Neural cell (in vitro differentiated cells): ENCODE data around the gene CUX1. TPM values are rescaled to one million over a fixed set of nuclear protein-coding genes. Genes with fewer than 3 reads are reported as not detected.

Experiments
- H2AFZ ChIP-seq: fragments of 200-600, 300-800 bp; sonication (generic), shearing (Covaris generic); 2 replicates; pipeline ENCODE4 v1.6.0; 2014; ENCODE audit warnings: low read depth, mild to moderate bottlenecking, antibody characterized with exemption, low read length, moderate library complexity
- H3F3A ChIP-seq: fragments of 200-600 bp; shearing (Covaris generic); 2 replicates; pipeline ENCODE4 v1.6.1; 2016; ENCODE audit warnings: mild to moderate bottlenecking, moderate library complexity, mixed read lengths, antibody characterized with exemption, low read length; ENCODE audit not compliant: insufficient read depth, poor library complexity, severe bottlenecking
- H3K27ac ChIP-seq: fragments of 200-600, 300-800 bp; sonication (generic), shearing (Covaris generic); 2 replicates; pipeline ENCODE4 v1.5.1; 2014; ENCODE audit warnings: mild to moderate bottlenecking, low read length, moderate library complexity
- H3K27me3 ChIP-seq: fragments of 300-800, 200-600 bp; sonication (generic), shearing (Covaris generic); 2 replicates; pipeline ENCODE4 v1.6.0; 2014; ENCODE audit warnings: mild to moderate bottlenecking, low read depth, low read length, moderate library complexity; ENCODE audit not compliant: insufficient read depth
- H3K36me3 ChIP-seq: fragments of 300-800, 200-600 bp; sonication (generic), shearing (Covaris generic); 2 replicates; pipeline ENCODE4 v1.5.1; 2014; ENCODE audit warnings: mild to moderate bottlenecking, antibody characterized with exemption, low read length, moderate library complexity; ENCODE audit not compliant: insufficient read depth
- H3K4me2 ChIP-seq: fragments of 300-800, 200-600 bp; sonication (generic), shearing (Covaris generic); 2 replicates; pipeline ENCODE4 v1.6.0; 2014; ENCODE audit warnings: mild to moderate bottlenecking, low read length
- H3K4me3 ChIP-seq: fragments of 300-800, 200-600 bp; sonication (generic), shearing (Covaris generic); 2 replicates; pipeline ENCODE4 v1.5.1; 2014; ENCODE audit warnings: mild to moderate bottlenecking, low read length, moderate library complexity
- H3K79me2 ChIP-seq: fragments of 200-600 bp; shearing (Covaris generic); replicated peaks from 2 replicates; pipeline ENCODE4 v1.6.0; 2014; ENCODE audit warnings: mild to moderate bottlenecking, low read length, moderate library complexity; ENCODE audit not compliant: insufficient read depth
- H3K9ac ChIP-seq: fragments of 300-800, 200-600 bp; sonication (generic), shearing (Covaris generic); 2 replicates; pipeline ENCODE4 v1.6.1; 2016; ENCODE audit warnings: mild to moderate bottlenecking, low read length, mixed read lengths
- H3K9me2 ChIP-seq: fragments of 200-600 bp; shearing (Covaris generic); 2 replicates; pipeline ENCODE4 v1.6.1; 2016; ENCODE audit warnings: mild to moderate bottlenecking, low read length, mixed read lengths; ENCODE audit not compliant: insufficient read depth
- H3K9me3 ChIP-seq: fragments of 200-600, 300-800 bp; sonication (generic), shearing (Covaris generic); 2 replicates; pipeline ENCODE4 v1.6.1; 2016; ENCODE audit warnings: mild to moderate bottlenecking, mixed run types, low read length, moderate library complexity, mixed read lengths
- H4K20me1 ChIP-seq: fragments of 200-600 bp; shearing (Covaris generic); 2 replicates; pipeline ENCODE4 v1.6.1; 2016; ENCODE audit warnings: mild to moderate bottlenecking, mixed run types; ENCODE audit not compliant: insufficient read depth
- EP300 ChIP-seq: fragments of 450-650 bp; conservative IDR thresholded peaks from 2 replicates; pipeline ENCODE4 v1.6.1; 2014; ENCODE audit warnings: antibody characterized with exemption, mild to moderate bottlenecking, moderate library complexity; ENCODE audit not compliant: poor library complexity, severe bottlenecking
- EZH2 ChIP-seq: fragments of 200-600, 300-800 bp; shearing (Covaris generic), sonication (generic); IDR thresholded peaks from 2 replicates; pipeline ENCODE4 v1.6.1; 2014; ENCODE audit warnings: antibody characterized with exemption, low read length, borderline replicate concordance, mild to moderate bottlenecking; ENCODE audit not compliant: insufficient read depth, poor library complexity, severe bottlenecking
- MXI1 ChIP-seq: fragments of 450-650 bp; conservative IDR thresholded peaks from 2 replicates; pipeline ENCODE4 v1.6.1; 2014; ENCODE audit warnings: antibody characterized with exemption, mild to moderate bottlenecking; ENCODE audit not compliant: poor library complexity, severe bottlenecking
- POLR2AphosphoS5 ChIP-seq: IDR thresholded peaks from 2 replicates; pipeline ENCODE4 v1.6.1; 2012
- RAD21 ChIP-seq: fragments of 450-650 bp; conservative IDR thresholded peaks from 2 replicates; pipeline ENCODE4 v1.6.1; 2014; ENCODE audit warnings: antibody characterized with exemption, mild to moderate bottlenecking, moderate library complexity
- SMC3 ChIP-seq: fragments of 450-650 bp; conservative IDR thresholded peaks from 2 replicates; pipeline ENCODE4 v1.6.1; 2014; ENCODE audit warnings: antibody characterized with exemption, mild to moderate bottlenecking, moderate library complexity; ENCODE audit not compliant: poor library complexity
- TAF1 ChIP-seq: IDR thresholded peaks from 2 replicates; pipeline ENCODE4 v1.6.1; 2012; ENCODE audit warnings: low read depth
- polyA plus RNA-seq: library from polyadenylated mRNA; depleted of rRNA; stranded (reverse); fragments of >200 nt; gene quantifications from 2 replicates; pipeline ENCODE4 v1.2.3, GENCODE V29; 2014
- TF ChIP-seq, protein P1 (sequence below): IDR thresholded peaks from 2 replicates; pipeline ENCODE4 v1.6.1; 2012; ENCODE audit warnings: borderline replicate concordance
- TF ChIP-seq, protein P2 (sequence below): fragments of 450-650 bp; IDR thresholded peaks from 2 replicates; pipeline ENCODE4 v1.5.1; 2014; ENCODE audit warnings: antibody characterized with exemption, mild to moderate bottlenecking, moderate library complexity; ENCODE audit not compliant: poor library complexity, severe bottlenecking

The CUX1 gene
- polyA plus RNA-seq, 1 donor from 2014 or later, result 26.6 TPM

DNA sequence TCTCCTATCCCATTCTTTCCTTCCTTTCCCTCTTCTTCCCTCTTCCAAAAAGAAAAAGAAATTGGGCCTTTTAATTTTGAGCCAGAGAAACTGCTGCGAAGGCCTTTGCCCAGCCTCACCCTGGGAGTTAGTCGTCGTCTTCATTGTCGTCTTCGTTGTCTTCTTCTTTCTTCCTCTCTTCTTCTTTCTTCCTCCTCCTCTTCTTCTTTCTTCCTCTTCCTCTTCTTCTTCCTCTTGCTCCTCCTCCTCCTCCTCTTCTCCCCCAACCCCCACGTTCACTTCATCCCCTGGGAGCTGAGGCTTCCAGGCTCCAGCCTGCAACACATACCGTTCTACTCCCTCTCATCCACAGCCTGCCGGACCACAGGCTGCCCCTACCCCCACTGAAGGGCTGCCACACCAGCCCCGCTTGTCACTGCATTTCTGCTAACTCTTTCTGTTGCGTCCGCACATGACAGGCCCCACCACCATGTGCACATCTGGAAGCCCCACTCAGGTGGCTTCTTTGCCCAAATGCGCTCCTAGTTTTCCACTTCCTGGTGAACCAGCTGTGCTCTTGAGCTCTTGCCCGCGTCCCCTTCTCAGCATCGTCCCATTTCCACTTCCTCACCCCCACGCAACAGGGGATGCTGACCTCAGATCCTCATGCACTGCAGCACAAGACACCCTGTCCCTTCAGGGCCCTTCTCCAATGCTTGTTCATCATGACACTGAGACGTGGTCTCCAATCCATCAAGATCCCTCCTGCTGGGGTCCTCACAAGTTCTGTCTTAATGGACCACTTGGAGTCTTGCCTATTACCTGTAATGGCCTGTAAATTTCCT lies 374.3 kb downstream of the CUX1 start (continued):
- no peak for TF ChIP-seq SMC3

DNA sequence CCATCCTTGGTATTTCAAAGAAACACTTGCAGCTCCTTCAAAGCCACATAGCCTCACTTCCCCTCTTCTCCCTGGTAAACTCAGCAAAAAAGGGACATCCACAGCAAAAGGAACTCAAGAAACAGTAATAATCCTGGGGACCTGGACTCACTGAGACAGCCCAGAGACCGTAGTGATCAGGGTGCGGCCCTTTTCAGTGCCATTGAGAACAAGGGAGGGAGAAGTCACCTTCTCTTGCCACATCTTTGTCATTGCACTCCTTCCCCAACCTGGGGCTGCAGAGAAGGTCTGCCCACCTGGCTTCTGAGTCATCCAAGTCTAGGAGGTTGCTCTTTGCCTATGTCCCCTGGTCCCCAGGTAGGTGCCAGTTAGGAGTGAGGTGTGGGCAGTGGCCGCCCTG lies 375.4 kb downstream of the CUX1 start:
- no peak overlapping the region for H3K27ac ChIP-seq

DNA sequence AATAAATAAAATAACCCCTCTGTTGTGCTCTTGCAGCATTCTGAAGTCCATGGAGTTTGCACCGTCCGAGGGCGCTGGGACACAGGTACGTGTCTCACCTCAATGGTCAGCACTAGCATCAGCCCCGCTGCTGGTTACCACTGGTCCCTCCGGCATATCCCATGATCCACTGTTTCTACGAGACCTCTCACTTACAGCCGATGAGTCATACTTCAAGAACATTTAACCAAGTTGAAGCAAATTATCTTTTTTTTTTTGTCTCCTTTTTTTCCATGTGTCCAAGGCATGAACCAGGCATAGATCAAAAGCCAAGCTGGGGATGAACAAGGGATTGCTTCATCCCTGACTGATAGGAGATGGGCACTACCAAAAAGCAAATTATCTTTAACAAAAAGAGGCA lies 376.4 kb downstream of the CUX1 start:
- Histone ChIP-seq H3K79me2 (no peaks in the 10 kb centered on the region), H3K9me2 (no peaks in the 10 kb centered on the region), H3F3A (no peaks in the 10 kb centered on the region), H2AFZ (no peak overlapping the region), H4K20me1 (no peaks in the 10 kb centered on the region), H3K27me3 (no peaks in the 10 kb centered on the region), H3K9me3 (no peaks in the 10 kb centered on the region), H3K4me3 (no peak overlapping the region), H3K27ac (no peak overlapping the region), H3K9ac (no peak overlapping the region), H3K4me2 (no peak overlapping the region), H3K36me3 (no peaks in the 10 kb centered on the region)
- no peak for TF ChIP-seq MXI1
- TF ChIP-seq EZH2, result no peak
- no peak for TF ChIP-seq POLR2AphosphoS5
- TF ChIP-seq, protein P1, sequence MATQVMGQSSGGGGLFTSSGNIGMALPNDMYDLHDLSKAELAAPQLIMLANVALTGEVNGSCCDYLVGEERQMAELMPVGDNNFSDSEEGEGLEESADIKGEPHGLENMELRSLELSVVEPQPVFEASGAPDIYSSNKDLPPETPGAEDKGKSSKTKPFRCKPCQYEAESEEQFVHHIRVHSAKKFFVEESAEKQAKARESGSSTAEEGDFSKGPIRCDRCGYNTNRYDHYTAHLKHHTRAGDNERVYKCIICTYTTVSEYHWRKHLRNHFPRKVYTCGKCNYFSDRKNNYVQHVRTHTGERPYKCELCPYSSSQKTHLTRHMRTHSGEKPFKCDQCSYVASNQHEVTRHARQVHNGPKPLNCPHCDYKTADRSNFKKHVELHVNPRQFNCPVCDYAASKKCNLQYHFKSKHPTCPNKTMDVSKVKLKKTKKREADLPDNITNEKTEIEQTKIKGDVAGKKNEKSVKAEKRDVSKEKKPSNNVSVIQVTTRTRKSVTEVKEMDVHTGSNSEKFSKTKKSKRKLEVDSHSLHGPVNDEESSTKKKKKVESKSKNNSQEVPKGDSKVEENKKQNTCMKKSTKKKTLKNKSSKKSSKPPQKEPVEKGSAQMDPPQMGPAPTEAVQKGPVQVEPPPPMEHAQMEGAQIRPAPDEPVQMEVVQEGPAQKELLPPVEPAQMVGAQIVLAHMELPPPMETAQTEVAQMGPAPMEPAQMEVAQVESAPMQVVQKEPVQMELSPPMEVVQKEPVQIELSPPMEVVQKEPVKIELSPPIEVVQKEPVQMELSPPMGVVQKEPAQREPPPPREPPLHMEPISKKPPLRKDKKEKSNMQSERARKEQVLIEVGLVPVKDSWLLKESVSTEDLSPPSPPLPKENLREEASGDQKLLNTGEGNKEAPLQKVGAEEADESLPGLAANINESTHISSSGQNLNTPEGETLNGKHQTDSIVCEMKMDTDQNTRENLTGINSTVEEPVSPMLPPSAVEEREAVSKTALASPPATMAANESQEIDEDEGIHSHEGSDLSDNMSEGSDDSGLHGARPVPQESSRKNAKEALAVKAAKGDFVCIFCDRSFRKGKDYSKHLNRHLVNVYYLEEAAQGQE, result no peak
- TF ChIP-seq TAF1, result no peak

More for the DNA sequence above, 375.4 kb downstream of the CUX1 start:
- no peak overlapping the region for H3K9ac ChIP-seq
- H3K79me2 ChIP-seq, result no peaks in the 10 kb centered on the region
- H3K9me3 ChIP-seq, result no peaks in the 10 kb centered on the region
- no peak overlapping the region for H2AFZ ChIP-seq
- H3F3A ChIP-seq, result no peaks in the 10 kb centered on the region
- H3K9me2 ChIP-seq, result no peaks in the 10 kb centered on the region
- no peaks in the 10 kb centered on the region for H4K20me1 ChIP-seq
- no peaks in the 10 kb centered on the region for H3K27me3 ChIP-seq
- TF ChIP-seq POLR2AphosphoS5 (no peak), SMC3 (no peak), EP300 (no peak), MXI1 (no peak), EZH2 (no peak), RAD21 (no peak), TAF1 (no peak)
- TF ChIP-seq, protein P2, sequence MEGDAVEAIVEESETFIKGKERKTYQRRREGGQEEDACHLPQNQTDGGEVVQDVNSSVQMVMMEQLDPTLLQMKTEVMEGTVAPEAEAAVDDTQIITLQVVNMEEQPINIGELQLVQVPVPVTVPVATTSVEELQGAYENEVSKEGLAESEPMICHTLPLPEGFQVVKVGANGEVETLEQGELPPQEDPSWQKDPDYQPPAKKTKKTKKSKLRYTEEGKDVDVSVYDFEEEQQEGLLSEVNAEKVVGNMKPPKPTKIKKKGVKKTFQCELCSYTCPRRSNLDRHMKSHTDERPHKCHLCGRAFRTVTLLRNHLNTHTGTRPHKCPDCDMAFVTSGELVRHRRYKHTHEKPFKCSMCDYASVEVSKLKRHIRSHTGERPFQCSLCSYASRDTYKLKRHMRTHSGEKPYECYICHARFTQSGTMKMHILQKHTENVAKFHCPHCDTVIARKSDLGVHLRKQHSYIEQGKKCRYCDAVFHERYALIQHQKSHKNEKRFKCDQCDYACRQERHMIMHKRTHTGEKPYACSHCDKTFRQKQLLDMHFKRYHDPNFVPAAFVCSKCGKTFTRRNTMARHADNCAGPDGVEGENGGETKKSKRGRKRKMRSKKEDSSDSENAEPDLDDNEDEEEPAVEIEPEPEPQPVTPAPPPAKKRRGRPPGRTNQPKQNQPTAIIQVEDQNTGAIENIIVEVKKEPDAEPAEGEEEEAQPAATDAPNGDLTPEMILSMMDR, result no peak
- TF ChIP-seq, protein P1, result no peak
- H3K4me3 ChIP-seq, result no peak overlapping the region
- no peaks in the 10 kb centered on the region for H3K36me3 ChIP-seq
- no peak overlapping the region for H3K4me2 ChIP-seq
